22Rv1 (cell line): ENCODE measurements around the gene SLC26A9.

Experiments
- ZFX ChIP-seq: fragments of 450-650 bp; IDR thresholded peaks from 2 replicates; pipeline ENCODE4 v1.6.1; 2017; ENCODE audit warnings: antibody characterized with exemption, borderline replicate concordance
- TF ChIP-seq, protein P1 (sequence below): fragments of 450-650 bp; IDR thresholded peaks from 2 replicates; pipeline ENCODE4 v1.5.1; 2017; ENCODE audit warnings: mild to moderate bottlenecking

DNA sequence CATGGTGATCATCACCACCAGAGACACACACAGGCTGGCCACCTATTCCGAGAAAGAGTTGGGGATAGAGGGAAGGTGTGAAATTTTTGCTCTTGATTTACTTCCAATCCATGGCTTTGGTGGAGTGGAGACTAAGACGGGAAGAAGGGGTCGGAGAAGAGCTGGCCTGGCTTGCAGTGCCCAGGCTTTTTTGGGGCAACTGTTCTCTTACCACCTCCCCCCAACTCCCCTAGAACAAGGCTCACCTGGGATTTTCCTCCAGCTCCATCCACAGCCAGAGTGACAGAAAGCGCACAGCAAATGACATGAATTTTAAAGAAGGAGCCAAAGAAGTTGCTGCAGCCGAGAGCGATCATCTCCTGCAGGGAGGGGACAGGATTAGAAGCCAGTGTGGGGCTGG is 16.0 kb downstream of the SLC26A9 start:
- TF ChIP-seq, protein P1, sequence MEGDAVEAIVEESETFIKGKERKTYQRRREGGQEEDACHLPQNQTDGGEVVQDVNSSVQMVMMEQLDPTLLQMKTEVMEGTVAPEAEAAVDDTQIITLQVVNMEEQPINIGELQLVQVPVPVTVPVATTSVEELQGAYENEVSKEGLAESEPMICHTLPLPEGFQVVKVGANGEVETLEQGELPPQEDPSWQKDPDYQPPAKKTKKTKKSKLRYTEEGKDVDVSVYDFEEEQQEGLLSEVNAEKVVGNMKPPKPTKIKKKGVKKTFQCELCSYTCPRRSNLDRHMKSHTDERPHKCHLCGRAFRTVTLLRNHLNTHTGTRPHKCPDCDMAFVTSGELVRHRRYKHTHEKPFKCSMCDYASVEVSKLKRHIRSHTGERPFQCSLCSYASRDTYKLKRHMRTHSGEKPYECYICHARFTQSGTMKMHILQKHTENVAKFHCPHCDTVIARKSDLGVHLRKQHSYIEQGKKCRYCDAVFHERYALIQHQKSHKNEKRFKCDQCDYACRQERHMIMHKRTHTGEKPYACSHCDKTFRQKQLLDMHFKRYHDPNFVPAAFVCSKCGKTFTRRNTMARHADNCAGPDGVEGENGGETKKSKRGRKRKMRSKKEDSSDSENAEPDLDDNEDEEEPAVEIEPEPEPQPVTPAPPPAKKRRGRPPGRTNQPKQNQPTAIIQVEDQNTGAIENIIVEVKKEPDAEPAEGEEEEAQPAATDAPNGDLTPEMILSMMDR, result no peak
- TF ChIP-seq ZFX, result no peak
